HPDE6-E6E7 (cell line): Measurements from ENCODE around the gene HMG20A.
"Not testable (repeated sequence)": the region's sequence is repeated elsewhere in the genome, so short reads cannot be mapped to it uniquely, and the experiment has no call there.

Experiments used
- DNase-seq: peaks from one replicate; pipeline ENCODE4 v3.0.0; 2011; ENCODE audit warnings: missing footprints; ENCODE audit errors: extremely low spot score

HMG20A gene

GRCh38 chr15:77406846-77407245 lies 13.8 kb upstream of the HMG20A start:
- no peak for DNase-seq

DNA sequence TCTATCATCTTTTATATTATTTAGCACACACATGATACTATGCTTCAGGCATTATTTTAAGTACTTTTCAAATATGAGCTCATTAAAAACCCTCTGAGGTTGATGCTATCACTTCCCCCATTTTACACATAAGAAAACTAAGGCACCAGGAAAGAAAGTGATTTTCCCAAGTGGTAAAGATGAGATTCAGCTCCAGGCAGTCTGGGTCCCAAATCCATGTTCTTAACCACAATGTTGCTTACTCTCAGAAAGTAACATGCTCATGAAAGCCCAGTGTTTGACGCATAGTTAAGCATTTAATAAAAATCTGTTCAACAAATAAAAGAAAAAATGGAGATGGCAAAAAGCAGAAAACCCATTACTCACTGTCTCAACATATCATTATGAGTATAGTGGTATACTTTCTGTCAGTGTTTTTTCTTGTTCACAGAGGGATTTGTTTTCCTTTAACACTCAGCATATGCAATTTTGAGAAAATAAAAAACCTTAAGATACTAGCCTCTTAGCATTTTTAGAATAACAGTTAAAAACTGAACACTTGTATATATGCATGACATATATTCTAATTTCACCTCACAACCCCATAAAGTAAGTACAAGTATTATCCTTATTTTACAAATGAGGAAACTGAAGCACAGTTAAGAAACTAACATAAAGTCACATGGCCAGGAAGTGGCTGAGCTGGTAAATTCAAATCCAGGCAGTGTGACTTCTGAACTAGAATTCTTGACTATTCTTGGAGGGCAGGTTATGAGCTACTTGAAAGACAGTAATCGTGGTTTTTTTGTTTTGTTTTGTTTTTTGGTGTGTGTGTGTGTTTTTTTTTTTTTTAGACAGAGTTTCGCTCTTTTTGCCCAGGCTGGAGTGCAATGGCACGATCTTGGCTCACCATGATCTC lies 11.2 kb upstream of the HMG20A start:
- no peak for DNase-seq

- DNase-seq: not testable (repeated sequence)
These were observed 10.6 kb upstream of the HMG20A start for GRCh38 chr15:77410157-77410500.

GRCh38 chr15:77410701-77411618 lies 9.7 kb upstream of the HMG20A start:
- DNase-seq: no peak

DNA sequence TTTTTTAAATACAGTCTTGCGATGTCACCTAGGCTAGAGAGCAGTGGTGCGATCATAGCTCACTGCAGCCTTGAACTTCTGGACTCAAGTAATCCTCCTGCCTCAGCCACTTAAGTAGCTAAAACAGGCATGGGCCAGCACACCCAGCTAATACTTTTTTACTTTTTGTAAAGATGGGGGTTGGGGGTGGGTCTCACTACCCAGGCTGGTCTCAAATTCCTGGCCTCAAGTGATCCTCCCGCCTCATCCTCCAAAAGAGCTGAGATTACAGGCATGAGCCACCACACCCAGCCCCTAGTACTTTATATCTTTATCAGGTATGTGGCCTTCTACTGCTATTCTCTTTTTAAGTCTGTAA lies 9.1 kb upstream of the HMG20A start:
- no peak for DNase-seq

DNA sequence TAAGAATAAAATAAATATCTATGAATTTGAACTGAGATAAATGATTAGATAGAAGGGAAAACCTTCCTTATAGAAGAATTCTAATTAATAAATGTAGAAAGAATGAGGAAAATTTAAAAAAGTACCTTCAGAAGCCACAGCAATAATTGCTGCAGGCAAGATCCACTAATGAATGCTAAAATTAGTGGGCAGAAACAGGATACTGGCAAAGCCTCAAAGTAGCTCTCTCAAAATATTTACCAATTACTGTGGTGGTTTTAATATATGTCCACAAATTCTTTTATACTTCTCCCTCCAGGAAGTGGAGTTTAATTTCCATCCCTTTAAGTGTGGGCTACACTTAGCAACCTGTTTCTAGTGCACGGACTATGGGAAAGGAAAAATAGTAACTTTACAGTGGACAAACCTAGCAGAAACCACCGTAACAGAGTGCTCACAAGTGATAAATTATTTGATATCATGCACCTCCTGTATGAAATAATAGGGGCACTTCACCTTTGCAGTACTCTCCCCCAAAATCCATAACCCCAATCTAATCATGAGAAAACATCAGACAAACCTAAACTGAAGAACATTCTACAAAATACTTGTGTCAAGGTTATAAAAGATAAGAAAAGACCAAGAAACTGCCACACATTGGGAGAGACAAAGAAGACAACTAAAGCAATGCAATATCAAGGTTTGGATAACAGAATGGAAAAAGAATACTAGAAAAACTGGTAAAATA lies 7.6 kb upstream of the HMG20A start:
- no peak for DNase-seq

- no peak for DNase-seq
These were observed 6.9 kb upstream of the HMG20A start for GRCh38 chr15:77413699-77414349.

- DNase-seq: no peak
These were observed 5.8 kb upstream of the HMG20A start for GRCh38 chr15:77414789-77415442.

DNA sequence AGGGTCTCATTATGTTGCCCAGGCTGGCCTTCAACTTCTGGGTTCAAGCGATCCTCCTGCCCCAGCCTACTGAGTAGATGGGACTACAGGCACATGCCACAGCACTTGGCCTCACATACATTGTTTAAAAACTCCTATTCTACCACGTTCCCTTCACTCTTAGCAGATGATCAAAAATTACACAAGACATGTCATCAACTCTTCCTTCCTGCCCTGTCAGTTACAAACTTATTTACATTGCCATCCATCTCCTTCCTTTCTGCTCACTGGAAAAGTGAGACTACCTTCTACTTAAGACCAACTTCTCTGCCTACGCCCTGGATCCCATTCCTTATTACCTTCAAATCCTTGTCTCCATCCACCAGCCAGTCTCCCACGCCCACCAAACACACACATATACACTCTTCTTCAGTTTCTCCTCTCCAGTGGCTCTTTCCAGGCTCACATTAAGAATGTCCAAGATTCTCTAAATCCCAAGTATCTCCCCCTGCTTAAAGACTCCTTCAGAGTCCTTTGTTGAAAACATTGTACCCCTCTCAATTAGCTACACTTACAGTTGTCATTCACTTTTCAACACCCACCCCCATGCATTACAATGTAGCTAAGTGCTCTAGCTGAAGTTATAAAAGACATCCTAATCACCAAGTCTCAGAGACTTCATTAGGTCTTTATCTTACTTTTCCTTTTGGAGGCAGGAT lies 5.1 kb upstream of the HMG20A start:
- no peak for DNase-seq

- DNase-seq: no peak
These were observed 4.6 kb upstream of the HMG20A start for GRCh38 chr15:77416148-77416455.

DNA sequence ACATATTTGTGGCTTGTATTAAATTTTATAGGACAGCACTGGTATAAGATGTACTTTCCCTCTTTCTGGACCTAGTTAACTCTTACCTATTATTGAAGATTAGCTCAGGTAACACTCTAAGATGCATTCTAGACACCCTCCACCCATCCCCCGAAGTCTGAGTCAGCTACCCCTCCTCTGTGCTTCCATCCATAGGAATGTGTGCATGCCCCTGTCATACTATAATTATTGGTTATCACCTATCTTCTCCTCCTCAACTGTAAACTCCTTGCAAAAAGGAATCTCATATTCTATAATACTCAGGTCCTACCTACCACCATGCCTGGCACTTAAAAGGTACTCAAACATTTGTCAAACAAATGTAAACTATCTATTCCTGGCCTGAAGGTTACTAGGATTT lies 3.7 kb upstream of the HMG20A start:
- no peak for DNase-seq

DNA sequence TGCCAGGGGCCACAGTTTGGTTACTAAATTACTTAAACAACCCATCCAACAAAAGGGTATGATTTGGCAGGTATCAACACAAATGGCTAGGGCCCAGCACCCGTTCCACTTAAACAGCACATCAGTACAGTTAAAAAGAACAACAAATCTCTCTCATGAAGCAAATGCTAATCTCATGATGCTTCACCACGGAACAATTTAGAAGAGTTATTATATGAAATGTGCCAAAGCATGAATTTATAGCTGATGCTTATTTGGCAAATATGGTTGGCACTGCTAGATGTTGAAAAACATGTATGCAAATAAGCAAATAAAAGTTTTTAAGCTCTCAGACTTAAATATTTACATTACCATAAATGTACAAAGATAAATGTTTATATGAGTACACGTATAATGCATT lies 3.1 kb upstream of the HMG20A start:
- no peak for DNase-seq

DNA sequence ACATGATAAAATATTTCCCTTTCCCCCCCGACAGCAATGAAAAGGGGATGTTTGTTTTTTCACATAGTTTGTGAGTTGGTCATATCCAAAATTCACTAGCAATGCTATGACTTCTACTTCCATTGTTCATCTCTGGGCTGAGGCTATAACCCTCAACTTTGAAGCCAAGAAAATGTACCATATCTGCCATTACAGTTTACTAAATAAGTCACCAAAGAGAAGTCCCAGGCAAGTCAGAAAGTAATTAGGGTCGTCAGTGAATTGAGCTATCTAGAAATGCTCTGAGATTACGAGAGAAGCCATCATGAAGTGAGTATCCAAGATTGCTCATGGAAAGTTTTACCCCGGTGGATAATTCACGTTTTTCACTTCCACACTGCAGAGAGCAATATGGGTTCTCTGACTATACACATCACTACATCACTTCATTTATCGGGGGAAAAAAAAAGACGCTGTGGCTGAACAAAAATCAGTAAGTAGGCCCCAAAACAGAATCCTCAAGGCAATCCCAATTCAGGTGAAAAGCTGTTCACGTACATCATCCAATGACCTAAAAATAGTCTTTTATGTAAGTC lies 2.2 kb upstream of the HMG20A start:
- no peak for DNase-seq

GRCh38 chr15:77418966-77419835 lies 1.5 kb upstream of the HMG20A start:
- no peak for DNase-seq

DNA sequence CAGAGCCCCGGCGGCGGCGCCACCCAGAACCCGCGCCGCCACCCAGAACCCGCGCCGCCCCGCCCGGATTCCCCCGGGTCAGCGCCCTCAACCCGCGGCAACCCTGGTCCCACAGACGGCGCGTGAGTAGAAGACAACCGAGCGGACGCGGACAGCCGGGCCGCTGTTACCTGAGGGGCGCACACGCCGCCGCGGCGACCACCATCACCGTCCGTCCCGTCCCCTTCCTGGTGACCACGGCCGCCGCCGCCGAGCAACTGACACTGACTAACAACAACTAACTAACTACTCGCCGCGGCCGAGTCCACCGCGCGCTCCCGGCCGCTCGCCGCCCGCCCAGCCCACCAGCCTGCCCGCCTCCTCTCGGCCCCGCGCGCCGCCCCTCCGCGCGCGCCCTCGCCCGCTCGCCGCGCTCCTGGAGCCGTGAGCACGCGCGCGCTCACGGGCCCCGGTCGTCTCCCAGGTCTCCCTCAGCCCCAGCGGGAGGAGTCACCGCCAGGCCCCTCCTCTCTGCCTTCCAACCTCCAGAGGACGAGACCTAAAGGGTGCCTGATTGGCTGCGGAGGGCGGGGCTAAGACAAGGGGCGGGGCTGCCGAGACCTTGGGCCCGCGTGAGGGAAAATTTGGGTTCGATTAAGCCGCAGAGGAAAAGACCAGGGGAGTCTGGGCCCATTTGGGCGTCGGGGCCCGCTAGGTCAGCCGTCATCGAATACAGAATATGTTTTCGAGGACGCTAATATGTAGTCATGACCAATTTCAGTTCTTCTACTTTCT lies 665 bp upstream of the HMG20A start, which contains the start of gene PEAK1:
PEAK1 (minus strand) TSS at position 269 of the 774 bp plus-strand sequence. CDS start 238,178 bp downstream, outside the sequence.
- peak; percentile 96 for DNase-seq

GRCh38 chr15:77421370-77421700 lies 647 bp downstream of the HMG20A start:
- no peak for DNase-seq

- no peak for DNase-seq
These were observed 4.4 kb downstream of the HMG20A start for GRCh38 chr15:77425104-77425503.

- no peak for DNase-seq
These were observed 5.7 kb downstream of the HMG20A start for GRCh38 chr15:77426377-77426776.

DNA sequence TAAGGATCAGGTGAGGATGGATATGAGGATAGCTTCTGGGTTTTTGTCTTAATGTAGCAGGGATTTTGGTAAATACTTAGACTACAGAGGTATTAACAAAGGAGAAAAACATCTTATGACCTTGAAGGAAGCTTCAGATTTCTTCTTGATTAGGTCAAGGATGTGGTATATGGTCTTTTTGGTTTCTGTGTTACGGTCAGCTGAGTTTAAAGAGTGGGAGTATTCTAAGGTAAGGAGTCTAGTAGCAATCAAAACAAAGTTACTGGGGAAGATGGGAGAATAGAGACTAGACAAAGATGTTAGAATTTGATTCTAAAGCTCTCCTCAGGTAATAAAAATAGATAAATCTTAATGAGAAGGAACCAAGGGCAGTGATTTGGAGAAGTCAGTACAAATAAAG lies 6.2 kb downstream of the HMG20A start:
- no peak for DNase-seq
